HFFc6 (cell line): ENCODE results near the gene LIX1. TPM values are rescaled to one million over a fixed set of nuclear protein-coding genes. Genes with fewer than 3 reads are reported as not detected.

ENCODE experiments used
- DNase-seq: peaks from one replicate; pipeline ENCODE4 v3.0.0-alpha.2; 2018
- H3K27ac Mint-ChIP-seq: 2 replicates; pipeline ENCODE4 v1.8.0; 2020; ENCODE audit warnings: mild to moderate bottlenecking, mixed read lengths
- H3K27me3 Mint-ChIP-seq: 2 replicates; pipeline ENCODE4 v1.8.0; 2021; ENCODE audit warnings: mild to moderate bottlenecking, moderate library complexity, mixed read lengths; ENCODE audit not compliant: insufficient read depth
- H3K36me3 Mint-ChIP-seq: 2 replicates; pipeline ENCODE4 v1.8.0; 2021; ENCODE audit warnings: low read depth, mixed read lengths
- H3K4me1 Mint-ChIP-seq: 2 replicates; pipeline ENCODE4 v1.8.0; 2020; ENCODE audit warnings: low read depth, mixed read lengths
- H3K4me3 Mint-ChIP-seq: 2 replicates; pipeline ENCODE4 v1.8.0; 2020; ENCODE audit warnings: mild to moderate bottlenecking, moderate library complexity, mixed read lengths
- H3K9me3 Mint-ChIP-seq: 2 replicates; pipeline ENCODE4 v1.8.0; 2020; ENCODE audit warnings: mild to moderate bottlenecking, mixed read lengths
- total RNA-seq, 6 experiments: library from RNA; stranded (reverse); fragmentation: NEBNext Ultra II Directional; extraction: Animal tissue kit (Norgen Biotek cat#: 25700); gene quantifications; 2 replicates in 1 of 6; 3 replicates in 5 of 6; pipeline ENCODE4 v1.2.3, GENCODE V29; 2021
- TF ChIP-seq, protein P1 (sequence below): fragments of 200-600 bp; sonication (generic); IDR thresholded peaks from 2 replicates; pipeline ENCODE4 v1.5.0; 2021; ENCODE audit warnings: antibody characterized with exemption, mild to moderate bottlenecking

LIX1 gene
- total RNA-seq, 6 experiments from 2014 or later = not detected

DNA sequence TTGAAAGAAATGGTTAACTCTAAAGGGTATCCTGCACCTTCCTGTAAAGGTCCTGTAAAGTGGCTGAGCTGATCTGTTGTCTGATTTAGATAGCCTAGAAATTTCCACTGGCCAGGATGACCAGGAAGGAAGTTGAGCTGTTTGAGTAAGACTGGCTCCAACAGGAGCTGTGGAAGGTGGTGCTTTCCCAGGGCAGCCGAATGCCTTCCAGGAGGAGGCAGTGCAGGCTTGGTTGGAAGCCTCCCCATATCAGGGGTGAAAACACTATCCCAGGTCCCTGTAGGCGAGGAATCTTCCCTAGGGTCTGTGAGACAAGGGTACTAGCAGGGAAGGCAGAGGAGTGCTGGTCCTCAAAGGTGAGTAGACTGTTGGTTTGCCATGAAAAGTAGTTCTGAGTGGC, 98.4 kb downstream of the LIX1 start:
- Mint-ChIP-seq H3K4me1 (peaks cover 9% of the 10 kb centered on the region; the same call in 1 of the 2 replicates), H3K27ac (no peak overlapping the region), H3K9me3 (no peaks in the 10 kb centered on the region), H3K27me3 (peaks cover 15% of the 10 kb centered on the region), H3K4me3 (no peak overlapping the region), H3K36me3 (no peaks in the 10 kb centered on the region)
- DNase-seq = peak; percentile 30
- TF ChIP-seq, protein P1, sequence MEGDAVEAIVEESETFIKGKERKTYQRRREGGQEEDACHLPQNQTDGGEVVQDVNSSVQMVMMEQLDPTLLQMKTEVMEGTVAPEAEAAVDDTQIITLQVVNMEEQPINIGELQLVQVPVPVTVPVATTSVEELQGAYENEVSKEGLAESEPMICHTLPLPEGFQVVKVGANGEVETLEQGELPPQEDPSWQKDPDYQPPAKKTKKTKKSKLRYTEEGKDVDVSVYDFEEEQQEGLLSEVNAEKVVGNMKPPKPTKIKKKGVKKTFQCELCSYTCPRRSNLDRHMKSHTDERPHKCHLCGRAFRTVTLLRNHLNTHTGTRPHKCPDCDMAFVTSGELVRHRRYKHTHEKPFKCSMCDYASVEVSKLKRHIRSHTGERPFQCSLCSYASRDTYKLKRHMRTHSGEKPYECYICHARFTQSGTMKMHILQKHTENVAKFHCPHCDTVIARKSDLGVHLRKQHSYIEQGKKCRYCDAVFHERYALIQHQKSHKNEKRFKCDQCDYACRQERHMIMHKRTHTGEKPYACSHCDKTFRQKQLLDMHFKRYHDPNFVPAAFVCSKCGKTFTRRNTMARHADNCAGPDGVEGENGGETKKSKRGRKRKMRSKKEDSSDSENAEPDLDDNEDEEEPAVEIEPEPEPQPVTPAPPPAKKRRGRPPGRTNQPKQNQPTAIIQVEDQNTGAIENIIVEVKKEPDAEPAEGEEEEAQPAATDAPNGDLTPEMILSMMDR = peak; percentile 63

DNA sequence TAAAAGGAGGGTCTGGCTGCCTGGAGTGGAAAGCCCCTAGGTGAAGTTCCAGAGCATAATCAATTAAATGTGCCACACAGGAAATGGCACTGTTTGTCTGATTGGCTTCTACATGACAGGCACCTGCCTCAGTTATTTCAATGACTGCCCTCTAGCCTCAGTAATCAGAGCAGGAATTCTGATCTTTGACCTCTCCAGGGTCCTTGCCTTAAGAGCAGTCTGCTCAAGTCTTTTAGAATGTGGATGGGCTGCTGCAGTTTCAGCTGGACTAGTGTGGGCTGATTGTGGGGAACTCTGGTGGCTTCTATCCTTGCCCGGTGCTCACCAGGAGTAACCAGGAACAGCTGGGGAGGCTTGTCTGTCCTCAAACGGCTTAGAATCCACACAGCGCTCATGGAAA, 98.9 kb downstream of the LIX1 start:
- no peak overlapping the region for H3K4me3 Mint-ChIP-seq
- DNase-seq = no peak
- H3K27ac Mint-ChIP-seq = no peak overlapping the region
- no peaks in the 10 kb centered on the region for H3K9me3 Mint-ChIP-seq
- peaks cover 9% of the 10 kb centered on the region; the same call in 1 of the 2 replicates for H3K4me1 Mint-ChIP-seq
- no peaks in the 10 kb centered on the region for H3K36me3 Mint-ChIP-seq
- TF ChIP-seq, protein P1 = no peak
- peaks cover 15% of the 10 kb centered on the region for H3K27me3 Mint-ChIP-seq

DNA sequence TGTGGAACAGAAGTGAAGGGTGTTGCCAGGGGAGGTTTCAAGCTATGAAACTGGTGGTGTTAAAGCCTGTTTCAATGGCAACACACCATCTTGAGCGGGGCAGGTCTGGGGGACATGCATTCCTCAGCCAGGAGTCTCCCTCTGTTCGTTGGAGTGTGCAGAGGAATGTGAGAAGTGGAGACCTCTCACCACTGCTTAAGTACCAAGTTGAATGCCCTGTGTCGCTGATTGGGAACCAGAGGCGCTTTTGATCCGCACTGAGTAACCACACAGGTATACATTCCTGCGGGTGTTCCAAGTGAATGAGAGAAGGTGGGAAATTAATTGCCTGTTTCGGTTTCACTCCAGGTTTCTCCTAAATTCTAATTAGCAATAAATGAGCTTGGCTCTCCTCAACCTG, 99.4 kb downstream of the LIX1 start:
- H3K9me3 Mint-ChIP-seq = no peaks in the 10 kb centered on the region
- TF ChIP-seq, protein P1 = no peak
- peaks cover 9% of the 10 kb centered on the region; the same call in 1 of the 2 replicates for H3K4me1 Mint-ChIP-seq
- DNase-seq = no peak
- H3K4me3 Mint-ChIP-seq = no peak overlapping the region
- peaks cover 12% of the 10 kb centered on the region for H3K27me3 Mint-ChIP-seq
- H3K36me3 Mint-ChIP-seq = no peaks in the 10 kb centered on the region
- H3K27ac Mint-ChIP-seq = no peak overlapping the region

Other genes with a start within 250 kb of the LIX1 start
- 10 to 100 TPM; 20.2 to 23.9 (median 22.6) TPM for gene LNPEP, start 206.5 kb downstream of the LIX1 start, total RNA-seq
- 10 to 100 TPM; 37.4 to 48.7 (median 42.0) TPM for gene RIOK2, start 40.6 kb upstream of the LIX1 start, total RNA-seq